DOHH2 (cell line): Measurements from ENCODE around the gene ZNF697.

Experiments
- H3F3A ChIP-seq: fragments of 200-600 bp; sonication (generic), shearing (Covaris generic); 2 replicates; pipeline ENCODE4 v1.6.0; 2016; ENCODE audit warnings: antibody characterized with exemption, mild to moderate bottlenecking; ENCODE audit not compliant: control insufficient read depth, insufficient read depth
- H3K27ac ChIP-seq: fragments of 200-600 bp; sonication (generic); 2 replicates; pipeline ENCODE4 v1.5.1; 2014; ENCODE audit warnings: low read depth, mild to moderate bottlenecking, low read length, moderate library complexity
- H3K27me3 ChIP-seq: fragments of 200-600 bp; sonication (generic); 2 replicates; pipeline ENCODE4 v1.6.1; 2014; ENCODE audit warnings: mild to moderate bottlenecking, low read length, mixed read lengths; ENCODE audit not compliant: control insufficient read depth
- H3K36me3 ChIP-seq: fragments of 200-600 bp; sonication (generic); 2 replicates; pipeline ENCODE4 v1.6.1; 2014; ENCODE audit warnings: mild to moderate bottlenecking, low read length, moderate library complexity, mixed read lengths; ENCODE audit not compliant: control insufficient read depth
- H3K4me1 ChIP-seq: fragments of 200-600 bp; sonication (generic); 2 replicates; pipeline ENCODE4 v1.6.1; 2014; ENCODE audit warnings: mild to moderate bottlenecking, low read length, mixed read lengths; ENCODE audit not compliant: control insufficient read depth
- H3K4me2 ChIP-seq: fragments of 200-600 bp; sonication (generic); 2 replicates; pipeline ENCODE4 v1.6.0; 2014; ENCODE audit warnings: mild to moderate bottlenecking, low read length, moderate library complexity
- H3K4me3 ChIP-seq: fragments of 200-600 bp; sonication (generic); 2 replicates; pipeline ENCODE4 v1.5.1; 2014; ENCODE audit warnings: mild to moderate bottlenecking, low read length, mixed read lengths
- H3K79me2 ChIP-seq: fragments of 200-600 bp; sonication (generic); 2 replicates; pipeline ENCODE4 v1.6.1; 2014; ENCODE audit warnings: mild to moderate bottlenecking, low read length, mixed read lengths; ENCODE audit not compliant: control insufficient read depth
- H3K9me2 ChIP-seq: fragments of 200-600 bp; sonication (generic); replicated peaks from 2 replicates; pipeline ENCODE4 v1.6.1; 2014; ENCODE audit warnings: mild to moderate bottlenecking, low read length, mixed read lengths; ENCODE audit not compliant: control insufficient read depth
- H3K9me3 ChIP-seq: fragments of 200-600 bp; sonication (generic); 2 replicates; pipeline ENCODE4 v1.6.1; 2014; ENCODE audit warnings: antibody characterized with exemption, low read length, mixed read lengths; ENCODE audit not compliant: control insufficient read depth, insufficient read depth
- H4K20me1 ChIP-seq: fragments of 200-600 bp; sonication (generic); 2 replicates; pipeline ENCODE4 v1.6.0; 2014; ENCODE audit warnings: low read depth, mild to moderate bottlenecking, antibody characterized with exemption, low read length, moderate library complexity; ENCODE audit not compliant: control insufficient read depth, insufficient read depth
- EZH2phosphoT487 ChIP-seq: fragments of 200-600 bp; sonication (generic); IDR thresholded peaks from 2 replicates; pipeline ENCODE4 v1.6.1; 2017; ENCODE audit warnings: borderline replicate concordance, mild to moderate bottlenecking, antibody characterized with exemption, low read length, moderate library complexity, mixed read lengths
- TF ChIP-seq, protein P1 (sequence below): fragments of 200-600 bp; sonication (generic); IDR thresholded peaks from one replicate; pipeline ENCODE4 v1.5.1; 2014; ENCODE audit warnings: antibody characterized with exemption, mild to moderate bottlenecking, low read depth, low read length; ENCODE audit not compliant: poor library complexity, severe bottlenecking

ZNF697 gene

DNA sequence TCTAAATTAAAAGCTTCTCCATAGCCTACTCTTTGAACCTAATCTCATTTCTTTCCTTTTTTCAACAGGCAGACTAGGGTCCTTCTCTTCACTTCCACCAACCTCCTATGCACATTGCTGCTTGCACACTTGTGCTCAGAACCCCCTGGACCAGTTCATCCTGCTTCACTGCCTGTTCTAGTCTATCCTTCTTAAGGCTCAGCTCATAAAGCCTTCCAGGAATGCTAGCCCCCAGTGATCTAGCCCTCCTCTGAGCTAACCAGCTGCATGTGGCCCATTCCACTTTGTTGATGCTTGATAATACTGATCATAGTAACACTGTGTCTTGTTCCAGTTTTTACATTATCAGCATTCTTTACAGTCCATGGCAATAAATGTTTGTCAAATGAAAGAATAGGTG, 40.7 kb upstream of the ZNF697 start:
- TF ChIP-seq EZH2phosphoT487 = no peak
- TF ChIP-seq, protein P1, sequence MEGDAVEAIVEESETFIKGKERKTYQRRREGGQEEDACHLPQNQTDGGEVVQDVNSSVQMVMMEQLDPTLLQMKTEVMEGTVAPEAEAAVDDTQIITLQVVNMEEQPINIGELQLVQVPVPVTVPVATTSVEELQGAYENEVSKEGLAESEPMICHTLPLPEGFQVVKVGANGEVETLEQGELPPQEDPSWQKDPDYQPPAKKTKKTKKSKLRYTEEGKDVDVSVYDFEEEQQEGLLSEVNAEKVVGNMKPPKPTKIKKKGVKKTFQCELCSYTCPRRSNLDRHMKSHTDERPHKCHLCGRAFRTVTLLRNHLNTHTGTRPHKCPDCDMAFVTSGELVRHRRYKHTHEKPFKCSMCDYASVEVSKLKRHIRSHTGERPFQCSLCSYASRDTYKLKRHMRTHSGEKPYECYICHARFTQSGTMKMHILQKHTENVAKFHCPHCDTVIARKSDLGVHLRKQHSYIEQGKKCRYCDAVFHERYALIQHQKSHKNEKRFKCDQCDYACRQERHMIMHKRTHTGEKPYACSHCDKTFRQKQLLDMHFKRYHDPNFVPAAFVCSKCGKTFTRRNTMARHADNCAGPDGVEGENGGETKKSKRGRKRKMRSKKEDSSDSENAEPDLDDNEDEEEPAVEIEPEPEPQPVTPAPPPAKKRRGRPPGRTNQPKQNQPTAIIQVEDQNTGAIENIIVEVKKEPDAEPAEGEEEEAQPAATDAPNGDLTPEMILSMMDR = no peak
- Histone ChIP-seq H3K27ac (no peak overlapping the region), H3K4me2 (no peak overlapping the region)

DNA sequence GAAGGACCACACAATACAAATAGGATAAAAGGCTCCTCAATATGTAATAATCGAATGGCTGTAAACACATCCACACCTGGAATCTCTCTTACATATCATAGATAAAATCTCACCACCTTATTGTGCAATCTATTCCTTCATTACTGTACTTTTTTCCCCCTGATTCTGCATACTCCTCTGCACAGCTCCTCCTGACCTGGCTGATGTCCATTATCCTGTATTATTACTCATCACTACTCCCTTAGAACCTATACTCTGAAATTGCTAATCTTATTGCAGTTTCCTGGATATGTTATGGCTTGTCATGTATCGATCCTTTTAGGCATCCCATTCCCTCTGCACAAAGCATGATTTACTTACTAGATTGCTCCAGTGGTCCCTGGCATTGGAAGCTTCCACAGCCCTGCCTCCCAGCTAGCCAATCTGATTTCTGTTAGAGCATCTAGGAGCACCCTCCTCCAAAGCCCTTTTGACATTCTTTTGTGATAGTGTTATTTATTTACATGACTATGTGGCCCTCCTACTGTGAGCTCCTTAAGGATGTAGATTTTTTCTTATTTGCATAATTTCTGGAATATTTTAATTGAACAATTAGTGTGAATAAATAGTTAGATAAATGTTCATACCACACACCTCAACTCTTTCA, 39.5 kb upstream of the ZNF697 start:
- H3K9me3 ChIP-seq = no peaks in the 10 kb centered on the region
- no peaks in the 10 kb centered on the region for H3K4me1 ChIP-seq
- no peaks in the 10 kb centered on the region for H4K20me1 ChIP-seq
- H3K79me2 ChIP-seq = no peaks in the 10 kb centered on the region
- H3K4me3 ChIP-seq = no peak overlapping the region
- H3K27me3 ChIP-seq = peaks cover 6% of the 10 kb centered on the region
- H3F3A ChIP-seq = no peaks in the 10 kb centered on the region
- H3K36me3 ChIP-seq = no peaks in the 10 kb centered on the region
- TF ChIP-seq EZH2phosphoT487 = no peak
- TF ChIP-seq, protein P1 = no peak
- no peak overlapping the region for H3K27ac ChIP-seq
- H3K4me2 ChIP-seq = no peak overlapping the region
- H3K9me2 ChIP-seq = no peaks in the 10 kb centered on the region

More for the DNA sequence above, 40.7 kb upstream of the ZNF697 start:
- Histone ChIP-seq H4K20me1 (no peaks in the 10 kb centered on the region), H3K79me2 (no peaks in the 10 kb centered on the region), H3K9me2 (no peaks in the 10 kb centered on the region), H3K36me3 (no peaks in the 10 kb centered on the region), H3K4me1 (no peaks in the 10 kb centered on the region), H3K9me3 (no peaks in the 10 kb centered on the region), H3K4me3 (no peak overlapping the region), H3K27me3 (peaks cover 6% of the 10 kb centered on the region), H3F3A (no peaks in the 10 kb centered on the region)

GRCh38 chr1:119686661-119687060, 38.6 kb upstream of the ZNF697 start:
- no peaks in the 10 kb centered on the region for H3K4me1 ChIP-seq
- H4K20me1 ChIP-seq = no peaks in the 10 kb centered on the region
- TF ChIP-seq EZH2phosphoT487 = no peak
- TF ChIP-seq, protein P1 = no peak
- no peaks in the 10 kb centered on the region for H3K9me2 ChIP-seq
- H3K4me3 ChIP-seq = no peak overlapping the region
- no peaks in the 10 kb centered on the region for H3K79me2 ChIP-seq
- H3K27me3 ChIP-seq = peaks cover 9% of the 10 kb centered on the region
- no peak overlapping the region for H3K4me2 ChIP-seq
- no peaks in the 10 kb centered on the region for H3K9me3 ChIP-seq
- H3K36me3 ChIP-seq = no peaks in the 10 kb centered on the region
- no peaks in the 10 kb centered on the region for H3F3A ChIP-seq
- H3K27ac ChIP-seq = no peak overlapping the region
